Measurements from ENCODE around the gene MICALL2.

- TF ChIP-seq ATF3 (CRISPR knock-in tag; conservative IDR thresholded peaks at IDR 0.05) (no peak), CTCF (IDR thresholded peaks at IDR 0.05) (no peak), NFATC4 (CRISPR knock-in tag; IDR thresholded peaks at IDR 0.05) (no peak), ATF2 (CRISPR knock-in tag; IDR thresholded peaks at IDR 0.05; ENCODE audit: borderline replicate concordance, low read depth) (no peak), MLX (CRISPR knock-in tag; IDR thresholded peaks at IDR 0.05) (no peak), IRF1 (CRISPR knock-in tag; IDR thresholded peaks at IDR 0.05) (no peak), CREB1 (CRISPR knock-in tag; IDR thresholded peaks at IDR 0.05) (no peak), SMAD3 (CRISPR knock-in tag; IDR thresholded peaks at IDR 0.05; ENCODE audit: borderline replicate concordance) (no peak), ATF6 (CRISPR knock-in tag; IDR thresholded peaks at IDR 0.05) (no peak), HMGXB4 (CRISPR knock-in tag; IDR thresholded peaks at IDR 0.05) (no peak), ZBTB43 (CRISPR knock-in tag; IDR thresholded peaks at IDR 0.05) (no peak), TEAD4 (CRISPR knock-in tag; IDR thresholded peaks at IDR 0.05) (no peak), HMGA2 (CRISPR knock-in tag; IDR thresholded peaks at IDR 0.05) (no peak)
Observed at GRCh38 chr7:1418505-1419309, 40.6 kb downstream of the MICALL2 start.
